ENCODE results near the gene KCNG3. TPM values are rescaled to one million over a fixed set of nuclear protein-coding genes. Genes with fewer than 3 reads are reported as not detected.
"Not testable (repeated sequence)": the region's sequence is repeated elsewhere in the genome, so short reads cannot be mapped to it uniquely, and the experiment has no call there.

KCNG3 gene
- total and polyA plus RNA-seq, 11 donors, result not detected

- TF ChIP-seq POLR2A (IDR thresholded peaks at IDR 0.05), result no peak
- TF ChIP-seq, protein P1, sequence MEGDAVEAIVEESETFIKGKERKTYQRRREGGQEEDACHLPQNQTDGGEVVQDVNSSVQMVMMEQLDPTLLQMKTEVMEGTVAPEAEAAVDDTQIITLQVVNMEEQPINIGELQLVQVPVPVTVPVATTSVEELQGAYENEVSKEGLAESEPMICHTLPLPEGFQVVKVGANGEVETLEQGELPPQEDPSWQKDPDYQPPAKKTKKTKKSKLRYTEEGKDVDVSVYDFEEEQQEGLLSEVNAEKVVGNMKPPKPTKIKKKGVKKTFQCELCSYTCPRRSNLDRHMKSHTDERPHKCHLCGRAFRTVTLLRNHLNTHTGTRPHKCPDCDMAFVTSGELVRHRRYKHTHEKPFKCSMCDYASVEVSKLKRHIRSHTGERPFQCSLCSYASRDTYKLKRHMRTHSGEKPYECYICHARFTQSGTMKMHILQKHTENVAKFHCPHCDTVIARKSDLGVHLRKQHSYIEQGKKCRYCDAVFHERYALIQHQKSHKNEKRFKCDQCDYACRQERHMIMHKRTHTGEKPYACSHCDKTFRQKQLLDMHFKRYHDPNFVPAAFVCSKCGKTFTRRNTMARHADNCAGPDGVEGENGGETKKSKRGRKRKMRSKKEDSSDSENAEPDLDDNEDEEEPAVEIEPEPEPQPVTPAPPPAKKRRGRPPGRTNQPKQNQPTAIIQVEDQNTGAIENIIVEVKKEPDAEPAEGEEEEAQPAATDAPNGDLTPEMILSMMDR (IDR thresholded peaks at IDR 0.05), result no peak
- no peaks in the 10 kb centered on the region for H3K4me1 ChIP-seq
- no peak overlapping the region for H3K4me3 ChIP-seq
- H3K27me3 ChIP-seq, result no peaks in the 10 kb centered on the region
- intact Hi-C loops (cut with DNase I), result no loop called here
- DNase-seq, result no peak
- peaks cover 0 to 6% (median 0%) of the 10 kb centered on the region in 12 donors for H3K9me3 ChIP-seq
- 71 to 81% (median 77%) methylated on average over 4 of the region's 4 CpGs for WGBS, 4 donors
- no peak for ATAC-seq
- no peaks in the 10 kb centered on the region for H3K36me3 ChIP-seq
- H3K27ac ChIP-seq, result no peak overlapping the region
These were observed 89.1 kb downstream of the KCNG3 start for GRCh38 chr2:42404676-42405075.

GRCh38 chr2:42401773-42402172 lies 92.0 kb downstream of the KCNG3 start:
- TF ChIP-seq POLR2A (IDR thresholded peaks at IDR 0.05), result no peak
- TF ChIP-seq, protein P1 (IDR thresholded peaks at IDR 0.05), result no peak
- 90 to 93% (median 92%) methylated on average over 6 of the region's 6 CpGs for WGBS, 4 donors
- no peak for ATAC-seq
- H3K27me3 ChIP-seq, result no peaks in the 10 kb centered on the region
- H3K27ac ChIP-seq, result no peak overlapping the region
- no peak overlapping the region for H3K4me3 ChIP-seq
- no peaks in the 10 kb centered on the region for H3K4me1 ChIP-seq
- DNase-seq, result no peak
- intact Hi-C loops (cut with DNase I), result no loop called here
- no peaks in the 10 kb centered on the region for H3K36me3 ChIP-seq
- peaks cover 0 to 6% (median 0%) of the 10 kb centered on the region in 12 donors for H3K9me3 ChIP-seq

GRCh38 chr2:42398052-42398451 lies 95.7 kb downstream of the KCNG3 start:
- 95 to 96% (median 95%) methylated on average over 11 of the region's 11 CpGs for WGBS, 4 donors
- H3K9me3 ChIP-seq; ATAC-seq; H3K27ac ChIP-seq; H3K36me3 ChIP-seq; DNase-seq; intact Hi-C loops (cut with DNase I); H3K4me1 ChIP-seq; H3K4me3 ChIP-seq; H3K27me3 ChIP-seq: not testable (repeated sequence)

- H3K36me3 ChIP-seq; intact Hi-C loops (cut with DNase I); H3K27me3 ChIP-seq; H3K4me3 ChIP-seq; H3K27ac ChIP-seq; H3K9me3 ChIP-seq; DNase-seq; ATAC-seq; H3K4me1 ChIP-seq: not testable (repeated sequence)
- WGBS, 4 donors, result 91 to 98% (median 96%) methylated on average over 3 of the region's 3 CpGs
These were observed 100.5 kb downstream of the KCNG3 start for GRCh38 chr2:42393320-42393719.

DNA sequence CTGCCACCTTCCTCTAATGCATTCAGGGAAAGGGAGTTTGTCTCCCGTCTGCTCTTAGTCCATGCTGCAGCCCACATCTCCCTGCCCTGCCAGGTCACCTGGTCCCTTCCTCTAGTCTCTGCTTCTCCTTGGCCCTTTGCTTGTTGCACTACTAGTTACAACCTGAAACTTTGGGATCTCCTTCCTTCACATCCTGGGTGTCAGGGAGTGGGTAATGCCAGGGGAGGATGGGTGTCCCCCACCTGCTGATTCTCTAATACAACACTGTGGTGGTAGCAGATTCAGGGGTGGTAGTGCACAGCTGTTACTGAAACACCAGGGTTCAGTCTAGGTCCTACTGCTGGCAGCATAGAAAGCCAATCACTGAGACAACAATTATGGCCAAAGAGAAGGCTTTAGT lies 101.6 kb downstream of the KCNG3 start:
- no peak overlapping the region for H3K4me3 ChIP-seq
- WGBS, 4 donors, result 92 to 100% (median 94%) methylated on average over 1 of the region's 1 CpG
- H3K9me3 ChIP-seq, result no peaks in the 10 kb centered on the region
- H3K27me3 ChIP-seq, result no peaks in the 10 kb centered on the region
- no peak for TF ChIP-seq POLR2A (IDR thresholded peaks at IDR 0.05)
- TF ChIP-seq, protein P1 (IDR thresholded peaks at IDR 0.05), result no peak
- H3K36me3 ChIP-seq, result no peaks in the 10 kb centered on the region
- ATAC-seq (no peak), DNase-seq (no peak)
- H3K27ac ChIP-seq, result no peak overlapping the region
- intact Hi-C loops (cut with DNase I), result no loop called here
- no peaks in the 10 kb centered on the region for H3K4me1 ChIP-seq

Other genes starting within 250 kb of the KCNG3 start
- gene COX7A2L, start 132.8 kb downstream of the KCNG3 start, total RNA-seq, result 100 to 1,000 TPM in 5 of 9 donors, 10 to 100 TPM in 4; 87.0 to 138 (median 105) TPM
- 100 to 1,000 TPM in 1 of 2 donors, 10 to 100 TPM in 1; 57.2 to 122 TPM for gene COX7A2L, start 132.8 kb downstream of the KCNG3 start, polyA plus RNA-seq
- gene MTA3, start 74.7 kb upstream of the KCNG3 start, total RNA-seq, result 10 to 100 TPM; 15.3 to 31.8 (median 26.4) TPM
- 10 to 100 TPM; 11.9 to 20.9 TPM for gene MTA3, start 74.7 kb upstream of the KCNG3 start, polyA plus RNA-seq